HG03565 (cell line): ENCODE data around the gene SPRR3.

Experiments
- ATAC-seq: cut with Tn5 transposase; IDR thresholded peaks from one replicate; pipeline ENCODE4 v1.9.1; 2021; ENCODE audit warnings: mild to moderate bottlenecking, moderate library complexity; ENCODE audit not compliant: unreplicated experiment

SPRR3 gene

DNA sequence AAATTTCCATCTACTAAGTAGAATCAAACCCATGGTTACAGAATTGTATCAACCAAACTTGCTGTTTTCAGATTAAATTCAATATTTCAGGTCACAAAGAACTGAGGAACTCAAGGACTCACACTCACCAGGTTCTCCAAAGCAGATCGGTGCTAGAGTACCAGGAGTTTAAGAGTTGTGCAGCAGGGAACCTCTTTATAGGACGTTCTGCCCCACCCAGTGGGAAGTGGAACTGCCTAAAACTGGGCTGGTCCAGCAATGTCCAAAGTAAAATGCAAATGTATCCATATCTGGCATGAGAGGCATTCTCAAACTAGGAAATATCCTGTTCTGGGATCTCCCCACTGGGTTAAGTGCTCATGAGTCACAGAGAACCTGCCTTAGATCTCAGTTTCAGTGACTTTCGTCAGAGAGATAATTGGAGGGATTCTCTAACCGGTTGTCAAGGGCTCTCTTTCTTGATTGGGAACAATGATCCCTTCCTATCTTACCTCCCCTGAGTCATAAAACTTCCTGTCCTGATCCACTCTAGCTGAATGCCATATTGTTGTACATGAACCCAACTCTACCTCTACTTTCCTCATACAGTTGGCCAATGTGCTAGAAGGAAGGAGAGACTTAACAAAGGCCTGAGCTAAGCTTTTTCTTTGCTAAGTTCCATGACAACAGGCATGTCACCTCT is 39.5 kb downstream of the SPRR3 start, which contains the start of gene SPRR2D:
Gene SPRR2D, minus strand, starts transcription at position 171 of the 682 bp plus-strand sequence. CDS start 774 bp downstream, outside the sequence.
- ATAC-seq, result no peak

DNA sequence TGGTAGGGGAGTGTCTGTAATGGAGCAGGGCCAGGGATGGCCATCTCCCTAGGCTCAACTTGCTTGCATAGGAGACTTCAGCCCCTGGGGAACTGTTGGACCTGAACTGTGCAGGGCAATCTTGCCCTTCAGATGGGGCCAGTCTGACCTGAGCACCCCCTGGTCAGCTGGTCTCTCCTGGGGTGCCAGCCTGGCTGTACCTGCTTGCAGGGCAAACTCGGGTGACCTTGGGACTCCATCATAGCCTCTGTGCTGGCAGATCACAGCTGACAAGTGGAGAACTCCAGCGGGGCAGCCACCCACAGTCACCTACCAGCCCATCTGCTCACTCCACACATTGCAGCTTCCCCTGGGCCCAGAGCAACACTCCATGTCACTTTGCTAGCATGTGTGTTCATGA is 47.7 kb downstream of the SPRR3 start:
- no peak for ATAC-seq
